ENCODE measurements around the gene SETDB1. TPM values are rescaled to one million over a fixed set of nuclear protein-coding genes. Genes with fewer than 3 reads are reported as not detected.
"Not testable (repeated sequence)": the region's sequence is repeated elsewhere in the genome, so short reads cannot be mapped to it uniquely, and the experiment has no call there.

Gene SETDB1
- total and polyA plus RNA-seq, 10 donors: 16.9 to 82.4 (median 53.6) TPM

DNA sequence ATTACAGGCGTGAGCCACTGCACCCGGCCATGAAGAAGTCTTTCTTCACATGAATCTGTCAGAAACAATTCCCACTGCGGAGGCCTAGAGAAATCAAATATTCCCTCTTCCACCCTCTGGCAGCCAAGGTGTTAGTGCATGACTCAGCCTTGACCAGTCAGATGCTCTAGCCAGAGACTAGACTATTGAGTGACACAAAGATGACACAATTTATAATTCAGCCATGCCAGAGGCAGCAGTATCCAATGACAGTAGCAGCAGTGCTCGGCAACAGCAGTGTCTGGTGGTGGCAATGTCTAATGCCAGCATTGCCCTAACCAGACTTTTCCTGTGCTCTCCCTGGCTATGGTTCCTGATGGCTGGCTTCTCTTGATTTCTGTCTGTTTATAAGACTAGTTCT, 30.5 kb upstream of the SETDB1 start:
- H3K4me1 ChIP-seq: peaks cover 0 to 6% (median 2%) of the 10 kb centered on the region in 6 donors
- intact Hi-C loops (cut with DNase I; ENCODE audit: low total_unique reads): no loop called here
- 85 to 98% (median 88%) methylated on average over 4 of the region's 4 CpGs for WGBS, 5 donors
- DNase-seq: no peak
- no peak for TF ChIP-seq POLR2A (IDR thresholded peaks at IDR 0.05)
- TF ChIP-seq POLR2AphosphoS5 (IDR thresholded peaks at IDR 0.05): no peak
- TF ChIP-seq, protein P1, sequence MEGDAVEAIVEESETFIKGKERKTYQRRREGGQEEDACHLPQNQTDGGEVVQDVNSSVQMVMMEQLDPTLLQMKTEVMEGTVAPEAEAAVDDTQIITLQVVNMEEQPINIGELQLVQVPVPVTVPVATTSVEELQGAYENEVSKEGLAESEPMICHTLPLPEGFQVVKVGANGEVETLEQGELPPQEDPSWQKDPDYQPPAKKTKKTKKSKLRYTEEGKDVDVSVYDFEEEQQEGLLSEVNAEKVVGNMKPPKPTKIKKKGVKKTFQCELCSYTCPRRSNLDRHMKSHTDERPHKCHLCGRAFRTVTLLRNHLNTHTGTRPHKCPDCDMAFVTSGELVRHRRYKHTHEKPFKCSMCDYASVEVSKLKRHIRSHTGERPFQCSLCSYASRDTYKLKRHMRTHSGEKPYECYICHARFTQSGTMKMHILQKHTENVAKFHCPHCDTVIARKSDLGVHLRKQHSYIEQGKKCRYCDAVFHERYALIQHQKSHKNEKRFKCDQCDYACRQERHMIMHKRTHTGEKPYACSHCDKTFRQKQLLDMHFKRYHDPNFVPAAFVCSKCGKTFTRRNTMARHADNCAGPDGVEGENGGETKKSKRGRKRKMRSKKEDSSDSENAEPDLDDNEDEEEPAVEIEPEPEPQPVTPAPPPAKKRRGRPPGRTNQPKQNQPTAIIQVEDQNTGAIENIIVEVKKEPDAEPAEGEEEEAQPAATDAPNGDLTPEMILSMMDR (IDR thresholded peaks at IDR 0.05 in 8 of 11, conservative IDR thresholded peaks at IDR 0.05 in 3 of 11): no peak
- H3K27me3 ChIP-seq (replicated peaks in 1 of 7): no peaks in the 10 kb centered on the region
- H3K4me3 ChIP-seq: no peak overlapping the region
- no peaks in the 10 kb centered on the region for H3K9me3 ChIP-seq
- no peak overlapping the region for H3K27ac ChIP-seq
- H3K36me3 ChIP-seq: no peaks in the 10 kb centered on the region

DNA sequence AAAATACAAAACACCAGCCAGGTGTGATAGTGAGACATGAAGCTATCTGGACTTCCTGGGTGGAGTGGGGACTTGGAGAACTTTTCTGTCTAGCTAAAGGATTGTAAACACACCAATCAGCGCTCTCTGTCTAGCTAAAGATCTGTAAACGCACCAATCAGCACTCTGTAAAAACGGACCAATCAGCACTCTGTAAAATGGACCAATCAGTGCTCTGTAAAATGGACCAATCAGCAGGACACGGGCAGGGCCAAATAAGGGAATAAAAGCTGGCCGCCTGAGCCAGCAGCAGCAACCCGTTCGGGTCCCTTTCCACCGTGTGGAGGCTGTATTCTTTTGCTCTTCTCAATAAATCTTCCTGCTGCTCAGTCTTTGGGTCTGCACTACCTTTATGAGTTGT, 26.4 kb upstream of the SETDB1 start:
- H3K4me1 ChIP-seq; H3K27ac ChIP-seq; H3K27me3 ChIP-seq (replicated peaks in 1 of 7); intact Hi-C loops (cut with DNase I; ENCODE audit: low total_unique reads); H3K36me3 ChIP-seq; DNase-seq; H3K9me3 ChIP-seq; H3K4me3 ChIP-seq: not testable (repeated sequence)
- WGBS, 5 donors: 91 to 94% (median 93%) methylated on average over 8 of the region's 8 CpGs

DNA sequence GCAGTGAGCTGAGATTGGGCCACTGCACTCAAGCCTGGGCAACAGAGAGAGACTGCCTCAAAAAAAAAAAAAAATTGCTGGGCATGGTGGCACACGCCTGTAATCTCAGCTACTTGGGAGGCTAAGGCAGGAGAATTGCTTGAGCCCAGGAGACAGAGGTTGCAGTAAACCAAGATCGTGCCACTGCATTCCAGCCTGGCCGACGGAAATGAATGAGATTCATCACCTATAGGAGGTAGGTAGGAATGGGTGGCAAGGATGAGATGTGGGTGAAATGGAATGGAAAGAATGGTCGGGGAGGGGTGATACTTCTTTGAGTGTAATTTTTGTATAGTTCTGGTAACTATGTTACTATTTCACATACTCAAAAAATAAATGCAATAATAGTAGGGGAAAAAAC, 23.8 kb upstream of the SETDB1 start:
- intact Hi-C loops (cut with DNase I; ENCODE audit: low total_unique reads): no loop called here
- Histone ChIP-seq H3K27ac (no peak overlapping the region), H3K4me1 (no peaks in the 10 kb centered on the region), H3K36me3 (no peaks in the 10 kb centered on the region), H3K27me3 (replicated peaks in 1 of 7) (no peaks in the 10 kb centered on the region), H3K4me3 (no peak overlapping the region), H3K9me3 (no peaks in the 10 kb centered on the region)
- DNase-seq: no peak
- WGBS, 5 donors: 88 to 97% (median 93%) methylated on average over 5 of the region's 5 CpGs
- no peak for TF ChIP-seq POLR2AphosphoS5 (IDR thresholded peaks at IDR 0.05)

- Histone ChIP-seq H3K36me3 (no peaks in the 10 kb centered on the region), H3K9me3 (no peaks in the 10 kb centered on the region), H3K4me1 (no peaks in the 10 kb centered on the region), H3K27me3 (replicated peaks in 1 of 7) (no peaks in the 10 kb centered on the region), H3K27ac (no peak overlapping the region), H3K4me3 (no peak overlapping the region)
- intact Hi-C loops (cut with DNase I; ENCODE audit: low total_unique reads): no loop called here
- no peak for DNase-seq
- TF ChIP-seq, protein P1 (IDR thresholded peaks at IDR 0.05 in 8 of 11, conservative IDR thresholded peaks at IDR 0.05 in 3 of 11): no peak
- TF ChIP-seq POLR2AphosphoS5 (IDR thresholded peaks at IDR 0.05) (no peak), POLR2A (IDR thresholded peaks at IDR 0.05) (no peak)
- WGBS, 5 donors: 79 to 93% (median 90%) methylated on average over 1 of the region's 1 CpG
Measured at GRCh38 chr1:150902751-150903150, 23.4 kb upstream of the SETDB1 start.

GRCh38 chr1:150905301-150905700, 20.9 kb upstream of the SETDB1 start:
- H3K4me1 ChIP-seq: peaks cover 0 to 5% (median 0%) of the 10 kb centered on the region in 6 donors
- no peak for DNase-seq
- WGBS, 5 donors: 91 to 95% (median 92%) methylated on average over 6 of the region's 6 CpGs
- no peak overlapping the region for H3K27ac ChIP-seq
- no peak overlapping the region for H3K4me3 ChIP-seq
- H3K9me3 ChIP-seq: no peaks in the 10 kb centered on the region
- H3K27me3 ChIP-seq (replicated peaks in 1 of 7): no peaks in the 10 kb centered on the region
- intact Hi-C loops (cut with DNase I; ENCODE audit: low total_unique reads): no loop called here
- TF ChIP-seq, protein P1 (IDR thresholded peaks at IDR 0.05 in 8 of 11, conservative IDR thresholded peaks at IDR 0.05 in 3 of 11): no peak
- no peak for TF ChIP-seq POLR2A (IDR thresholded peaks at IDR 0.05)
- H3K36me3 ChIP-seq: no peaks in the 10 kb centered on the region
